Measurements from ENCODE around the gene CNNM4.

- TF ChIP-seq CTCF (conservative IDR thresholded peaks at IDR 0.05 in 1 of 2, IDR thresholded peaks at IDR 0.05 in 1 of 2; ENCODE audit: extremely low read depth in 1 of 2, insufficient read depth in 1 of 2, low read depth in 1 of 2, low read length in 2 of 2) = no peak
- no peak for TF ChIP-seq EZH2 (IDR thresholded peaks at IDR 0.05; ENCODE audit: borderline replicate concordance, low read length)
Measured at GRCh38 chr2:96852667-96853066, 92.0 kb downstream of the CNNM4 start.

All from mammary epithelial cell (primary cell).